Activated effector memory CD4-positive, alpha-beta T cell treated with anti-CD3 and anti-CD28 coated beads, Interleukin-2, amount 50 U/mL, for 16 hours (primary cell): ENCODE measurements around the gene PRDM7.
"Not testable (repeated sequence)": the region's sequence is repeated elsewhere in the genome, so short reads cannot be mapped to it uniquely, and the experiment has no call there.

Source experiments
- DNase-seq: peaks from one replicate; pipeline ENCODE4 v3.0.0-alpha.2; 2020

PRDM7 gene

DNA sequence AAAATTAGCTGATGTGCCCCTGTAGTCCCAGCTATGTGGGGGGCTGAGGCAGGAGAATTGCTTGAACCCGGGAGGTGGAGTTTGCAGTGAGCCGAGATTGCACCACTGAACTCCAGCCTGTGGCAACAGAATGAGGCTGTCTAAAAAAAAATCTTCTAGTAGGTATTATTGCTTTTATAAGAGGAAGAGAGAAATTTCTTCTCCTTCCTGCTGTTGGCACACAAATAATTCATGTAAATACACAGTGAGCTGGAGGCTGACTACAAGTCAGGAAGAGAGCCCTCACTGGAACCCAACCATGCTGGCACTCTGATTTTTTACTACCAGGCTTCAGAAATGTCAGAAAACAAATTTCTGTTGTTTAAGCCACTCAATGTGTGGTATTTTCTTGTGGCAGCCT is 6.7 kb downstream of the PRDM7 start:
- no peak for DNase-seq

DNA sequence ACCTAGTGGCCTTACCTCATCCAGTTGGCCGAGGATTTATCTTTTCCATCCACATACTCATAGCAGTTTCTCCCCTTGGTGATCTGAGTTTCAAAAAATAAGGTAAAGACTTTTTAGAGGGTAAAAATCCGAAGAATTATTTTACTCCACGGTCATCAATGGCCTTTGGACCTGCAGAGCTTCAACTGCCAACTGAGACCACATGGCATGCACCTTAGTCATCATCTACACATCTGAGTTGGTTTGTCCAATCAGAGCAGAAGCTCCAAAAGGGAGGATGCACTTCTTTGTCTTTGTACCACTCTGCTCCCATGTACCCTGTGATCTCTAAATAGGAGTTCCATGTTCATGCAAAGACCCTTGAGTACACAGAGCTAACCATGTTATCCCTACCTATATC is 15.7 kb downstream of the PRDM7 start:
- no peak for DNase-seq

DNA sequence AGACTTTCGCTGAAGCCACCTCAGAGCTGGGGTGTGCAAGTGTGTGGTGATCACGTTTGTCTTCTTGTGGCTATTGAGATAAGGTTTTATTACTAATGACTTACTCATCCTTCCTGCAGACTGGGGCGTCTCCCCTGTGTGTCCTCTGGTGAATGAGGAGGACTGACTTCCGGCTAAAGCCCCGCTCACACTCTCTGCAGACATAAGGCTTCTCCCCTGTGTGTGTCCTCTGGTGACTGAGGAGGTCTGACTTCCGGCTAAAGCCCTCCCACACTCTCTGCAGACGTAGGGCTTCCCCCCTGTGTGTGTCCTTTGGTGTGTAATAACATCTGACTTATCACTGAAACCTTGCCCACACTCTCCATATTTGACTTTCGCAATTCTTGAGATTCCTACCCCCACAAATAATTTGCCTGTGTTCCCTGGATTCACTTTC is 19.4 kb downstream of the PRDM7 start:
- peak; percentile 71 for DNase-seq

DNA sequence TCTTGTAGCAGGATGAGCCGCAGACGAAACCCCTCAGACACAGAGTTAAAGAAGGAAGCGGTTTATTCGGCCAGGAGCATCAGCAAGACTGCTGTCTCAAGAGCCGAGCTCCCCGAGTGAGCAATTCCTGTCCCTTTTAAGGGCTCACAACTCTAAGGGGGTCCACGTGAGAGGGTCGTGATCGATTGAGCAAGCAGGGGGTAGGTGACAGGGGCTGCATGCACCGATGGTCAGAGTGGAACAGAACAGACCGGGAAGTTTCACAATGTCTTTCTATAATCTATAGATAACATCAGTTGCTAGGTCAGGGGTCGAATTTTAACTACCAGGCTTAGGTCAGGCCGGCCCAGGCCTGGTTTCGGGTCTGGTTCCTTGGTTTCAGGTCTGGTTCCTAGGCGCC is 20.6 kb downstream of the PRDM7 start:
- not testable (repeated sequence) for DNase-seq

DNA sequence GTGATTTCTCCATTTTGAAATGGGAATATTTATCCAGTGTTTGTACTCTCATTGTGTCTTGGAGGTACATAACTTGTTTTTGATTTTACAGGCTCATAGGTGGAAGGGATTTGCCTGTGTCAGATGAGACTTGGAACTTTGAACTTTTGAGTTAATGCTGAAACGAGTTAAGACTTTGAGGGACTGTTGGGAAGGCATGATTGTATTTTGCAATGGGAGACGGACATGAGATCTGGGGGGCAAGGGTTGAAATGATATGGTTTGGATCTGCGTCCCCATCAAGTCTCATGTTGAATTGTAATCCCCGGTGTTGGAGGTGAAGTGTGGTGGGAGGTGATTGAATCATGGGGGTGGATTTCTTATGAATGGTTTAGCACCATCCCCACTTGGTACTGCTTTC is 21.8 kb downstream of the PRDM7 start:
- DNase-seq: no peak

DNA sequence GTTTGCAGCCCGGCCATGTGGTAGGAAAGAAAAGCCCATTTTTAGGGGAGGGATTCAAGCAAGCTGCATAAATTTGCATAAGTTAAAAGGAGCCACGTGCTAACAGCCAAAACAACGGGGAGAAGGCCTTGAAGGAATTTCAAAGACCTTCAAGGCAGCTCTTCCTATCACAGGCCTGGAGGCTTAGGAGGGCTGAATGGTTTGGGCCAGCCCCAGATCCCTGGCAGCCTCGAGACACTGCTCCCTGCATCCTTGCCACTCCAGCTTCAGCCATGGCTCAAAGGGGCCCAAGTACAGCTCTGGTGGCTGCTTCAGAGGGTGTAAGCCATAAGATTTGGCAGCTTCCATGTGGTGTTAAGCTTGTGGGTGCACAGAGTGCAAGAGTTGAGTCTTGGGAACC is 22.6 kb downstream of the PRDM7 start:
- DNase-seq: no peak

DNA sequence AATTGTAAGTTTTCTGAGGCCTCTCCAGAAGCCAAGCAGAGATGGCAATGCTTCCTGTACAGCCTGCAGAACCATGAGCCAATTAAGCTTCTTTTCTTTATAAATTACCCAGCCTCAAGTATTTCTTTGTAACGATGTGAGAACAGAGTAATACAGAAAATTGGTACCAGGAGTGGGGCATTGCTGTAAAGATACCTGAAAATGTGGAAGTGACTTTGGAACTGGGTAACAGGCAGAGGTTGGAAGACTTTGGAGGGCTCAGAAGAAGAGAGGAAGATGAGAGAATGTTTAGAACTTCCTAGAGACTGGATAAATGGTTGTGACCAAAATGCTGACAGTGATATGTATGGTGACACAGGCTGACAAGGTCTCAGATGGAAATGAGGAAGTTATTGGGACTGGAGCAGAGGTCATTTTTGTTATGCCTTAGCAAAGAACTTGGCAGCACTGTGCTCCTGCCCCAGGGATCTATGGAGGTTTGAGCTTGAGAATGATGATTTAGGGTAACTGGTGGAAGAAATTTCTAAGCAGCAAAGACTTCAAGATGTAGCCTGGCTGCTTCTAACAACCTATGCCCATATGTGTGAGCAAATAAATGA is 23.1 kb downstream of the PRDM7 start:
- DNase-seq: no peak

DNA sequence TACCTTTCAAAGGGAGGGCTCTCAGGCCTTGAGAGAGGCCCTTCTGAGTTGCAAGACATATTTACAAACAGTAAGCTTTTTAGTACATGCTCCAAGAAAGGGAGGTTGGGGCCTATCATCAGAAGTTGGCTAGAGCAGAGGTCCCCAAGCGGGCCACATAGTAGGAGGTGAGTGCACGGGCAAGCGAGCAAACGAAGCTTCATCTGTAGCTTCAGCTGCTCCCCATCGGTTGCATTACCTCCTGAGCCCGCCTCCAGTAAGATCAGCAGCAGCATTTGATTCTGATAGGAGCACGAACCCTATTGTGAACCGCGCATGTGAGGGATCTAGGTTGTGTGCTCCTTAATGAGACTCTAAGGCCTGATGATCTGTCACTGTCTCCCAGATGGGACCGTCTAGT is 26.2 kb downstream of the PRDM7 start:
- no peak for DNase-seq

DNA sequence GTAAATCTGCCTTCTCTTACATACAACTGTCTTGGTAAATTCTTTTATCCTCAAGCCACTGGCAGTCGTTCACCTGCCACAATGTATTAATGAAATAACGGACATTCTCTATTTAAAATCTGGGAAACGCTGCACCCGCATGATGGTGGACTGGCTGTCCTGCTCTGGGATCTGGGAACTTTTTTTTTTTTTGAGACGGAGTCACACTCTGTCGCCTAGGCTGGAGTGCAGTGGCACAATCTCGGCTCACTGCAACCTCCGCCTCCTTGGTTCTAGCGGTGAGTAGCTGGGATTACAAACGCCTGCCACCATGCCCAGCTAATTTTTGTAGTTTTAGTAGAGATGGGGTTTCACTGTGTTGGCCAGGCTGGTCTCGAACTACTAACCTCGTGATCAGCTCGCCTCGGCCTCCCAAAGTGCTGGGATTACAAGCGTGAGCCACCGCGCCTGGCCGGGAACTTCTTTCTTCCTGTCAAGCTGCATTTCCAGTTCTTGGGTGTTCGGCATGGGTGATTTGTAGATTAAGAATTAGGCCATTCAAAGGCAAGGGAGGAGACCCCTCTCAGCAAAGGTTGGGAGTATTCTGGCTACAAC is 28.3 kb downstream of the PRDM7 start:
- DNase-seq: no peak

DNA sequence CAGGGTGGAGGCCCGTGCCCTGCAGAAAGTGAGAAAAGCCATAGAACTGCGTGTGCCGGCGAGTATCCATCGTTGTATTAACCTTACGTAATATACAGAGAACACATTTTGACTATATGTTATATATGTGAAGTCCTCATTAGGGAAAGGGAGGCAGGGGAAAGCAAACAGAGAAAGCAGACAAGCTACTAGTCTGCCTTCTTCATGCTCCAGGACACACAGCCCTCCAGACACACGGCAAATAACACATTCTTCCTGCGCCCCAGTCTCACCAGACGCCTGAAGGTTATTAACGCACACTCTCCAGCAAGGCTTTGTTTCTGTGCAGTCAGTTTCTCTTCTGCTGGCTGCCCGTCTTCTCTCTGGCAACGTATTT is 28.8 kb downstream of the PRDM7 start:
- DNase-seq: no peak

DNA sequence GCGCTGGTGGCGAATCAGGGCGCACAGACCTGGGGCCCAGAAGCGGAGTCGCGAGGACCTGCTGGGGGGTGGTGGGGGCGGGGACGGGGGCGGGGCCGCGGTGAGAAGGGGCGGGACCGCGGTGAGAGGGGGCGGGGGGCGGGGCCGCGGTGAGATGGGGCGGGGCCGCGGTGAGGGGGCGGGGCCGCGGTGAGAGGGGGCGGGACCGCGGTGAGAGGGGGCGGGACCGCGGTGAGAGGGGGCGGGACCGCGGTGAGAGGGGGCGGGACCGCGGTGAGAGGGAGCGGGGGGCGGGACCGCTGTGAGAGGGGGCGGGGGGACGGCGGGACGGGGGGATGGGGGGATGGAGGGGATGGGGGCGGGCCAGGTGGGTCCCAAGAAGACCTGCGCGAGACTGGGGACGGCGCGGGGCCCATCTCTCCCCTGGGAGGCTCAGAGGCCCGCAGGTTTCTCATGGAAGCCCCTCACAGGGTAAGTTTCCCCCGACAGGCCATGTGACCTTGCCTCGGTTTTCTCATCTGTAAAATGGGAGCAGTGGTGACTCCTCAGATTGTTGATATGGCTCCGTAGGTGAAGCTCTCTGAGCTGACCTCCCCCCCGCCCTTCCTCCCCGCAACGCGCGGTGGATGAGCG is 29.3 kb downstream of the PRDM7 start:
- DNase-seq: no peak

DNA sequence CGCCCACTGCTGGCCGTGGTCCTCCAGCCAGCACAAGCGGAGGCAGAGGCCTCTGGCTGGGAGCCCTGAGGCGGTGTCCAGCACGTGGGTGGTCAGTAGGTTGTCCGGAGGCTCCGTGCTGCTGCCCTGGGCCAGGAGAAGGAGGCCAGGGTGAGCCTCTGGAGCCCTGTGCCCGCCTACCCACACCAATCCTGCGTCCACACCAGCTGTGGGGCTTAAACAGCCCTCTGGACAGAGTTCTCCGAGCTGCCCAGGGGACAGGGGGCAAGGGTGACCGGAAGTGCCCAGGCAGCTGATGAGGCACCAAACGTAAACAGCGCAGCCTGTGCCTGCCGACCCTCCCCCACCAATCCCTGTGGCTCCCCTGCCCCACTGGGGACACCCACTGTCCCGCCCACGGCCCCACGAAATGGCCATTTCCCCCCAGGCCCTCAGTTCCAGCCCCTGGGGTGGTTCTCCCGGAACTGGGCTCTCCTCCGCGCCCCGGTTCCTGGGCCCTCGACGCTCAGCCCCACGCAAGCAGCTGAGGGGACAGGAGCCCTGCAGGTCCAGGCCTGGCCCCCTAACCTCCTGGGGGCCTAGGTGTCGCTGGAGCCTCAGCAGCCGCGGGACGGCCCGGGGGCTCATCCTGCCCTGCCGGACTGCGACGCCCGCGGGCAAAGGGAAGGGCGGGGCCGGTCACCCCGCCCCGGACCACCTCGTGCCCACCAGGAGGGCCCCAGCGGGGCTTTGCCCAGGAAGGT is 30.0 kb downstream of the PRDM7 start:
- DNase-seq: no peak

DNA sequence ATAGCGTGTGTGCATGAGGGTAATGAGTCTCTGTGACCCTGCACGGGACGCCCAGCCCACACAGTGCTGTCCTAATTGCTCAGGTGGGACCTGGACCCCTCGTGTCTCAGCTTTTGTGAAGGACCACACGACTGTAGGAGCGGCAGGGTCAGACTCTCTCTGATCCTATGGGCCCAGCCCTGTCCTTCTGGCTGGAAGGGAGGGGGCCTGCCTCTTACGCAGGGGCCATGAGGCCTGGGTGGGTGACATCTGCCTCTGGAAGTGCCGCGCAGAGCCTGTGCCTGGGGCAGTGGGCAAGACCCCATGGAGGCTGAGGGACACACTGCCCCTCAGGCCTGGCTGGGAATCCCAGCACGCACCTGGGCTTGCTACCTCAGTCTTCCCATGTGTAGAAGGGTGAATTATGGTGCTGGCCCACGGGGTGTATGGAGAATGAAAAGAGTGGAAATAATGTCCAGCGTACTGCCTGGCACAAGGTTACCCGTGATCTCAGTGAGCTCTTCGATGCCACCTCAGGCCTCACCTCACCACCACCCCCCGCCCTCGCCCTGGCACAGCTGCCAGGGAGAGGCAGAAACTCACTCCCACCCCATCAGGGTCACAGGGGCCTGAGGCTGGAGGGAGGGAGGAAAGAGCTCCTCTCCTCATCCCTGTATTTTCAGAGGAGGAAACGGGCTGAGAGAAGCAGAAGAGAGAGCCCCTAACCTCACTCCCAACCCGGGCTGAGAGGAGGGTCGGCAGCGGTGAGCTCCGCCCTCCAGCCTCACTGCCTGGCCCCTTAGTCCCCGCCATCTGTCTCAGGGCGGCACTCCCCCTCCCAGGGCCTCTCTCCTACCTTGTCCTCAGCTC is 30.8 kb downstream of the PRDM7 start:
- no peak for DNase-seq

DNA sequence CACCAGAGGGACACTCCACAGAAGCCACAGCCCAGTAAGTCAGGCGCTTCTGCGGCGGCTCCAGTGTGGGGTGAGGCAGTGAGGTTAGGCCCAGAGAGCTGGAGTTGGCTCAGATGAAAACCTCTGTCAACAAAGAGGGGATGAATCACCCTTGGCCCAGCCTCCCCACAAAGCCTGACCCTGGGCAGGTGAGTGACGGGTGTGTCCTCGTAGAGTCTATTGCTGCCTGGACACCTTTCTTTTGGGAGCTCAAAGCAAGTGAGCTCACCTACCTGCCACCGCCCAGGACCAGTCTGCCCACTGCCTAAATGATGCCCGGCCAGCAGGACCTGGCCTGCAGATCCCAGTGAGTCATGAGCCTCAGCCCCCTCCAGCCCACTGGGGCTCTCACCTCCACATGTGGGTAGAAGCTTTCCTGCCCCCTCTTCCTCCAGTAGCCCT is 33.0 kb downstream of the PRDM7 start:
- no peak for DNase-seq

DNA sequence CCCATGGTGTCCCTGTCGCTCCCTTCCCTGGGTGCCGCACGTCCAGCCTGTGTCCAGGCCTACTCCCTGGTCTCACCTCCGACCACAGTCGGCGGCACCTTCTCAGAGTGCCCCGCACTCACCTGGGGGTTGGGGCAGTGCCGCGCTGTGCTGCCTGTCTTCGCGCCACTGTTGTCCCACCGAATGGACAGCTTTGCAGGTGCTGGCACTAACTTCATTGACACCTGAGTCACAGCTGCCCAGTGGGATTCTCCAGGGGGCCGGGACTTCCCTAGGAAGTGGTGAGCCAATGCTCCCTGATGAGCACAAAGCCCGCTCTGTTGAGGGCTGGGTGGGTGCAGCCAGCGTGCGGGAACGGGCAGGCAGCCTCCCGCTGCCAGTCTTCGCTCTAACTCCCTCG is 33.6 kb downstream of the PRDM7 start:
- no peak for DNase-seq

DNA sequence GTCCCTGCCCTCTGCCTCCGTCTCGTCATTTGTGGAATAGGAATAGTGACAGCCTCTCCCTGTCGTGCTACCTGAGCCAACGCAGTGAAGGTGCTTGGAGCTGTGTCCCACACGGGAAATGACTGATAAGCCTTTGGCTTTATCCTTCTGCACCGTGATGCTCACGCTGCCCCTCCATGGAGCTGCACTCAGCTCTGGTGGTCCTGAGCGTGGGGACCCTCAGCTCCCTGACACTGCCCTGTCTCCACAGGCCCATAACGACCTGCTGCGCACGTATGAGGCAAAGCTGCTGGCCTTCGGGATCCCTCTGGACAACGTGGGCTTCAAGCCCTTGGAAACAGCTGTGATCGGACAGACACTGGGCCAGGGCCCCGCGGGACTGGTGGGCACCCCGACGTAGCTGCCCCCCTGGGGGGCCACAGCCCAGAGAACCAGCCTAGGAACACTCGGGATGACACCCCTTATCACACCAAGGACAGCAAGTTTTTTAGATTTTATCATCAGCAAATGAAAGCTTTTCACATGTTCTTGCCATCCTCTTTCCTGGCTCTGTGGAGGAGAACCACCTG is 34.1 kb downstream of the PRDM7 start:
- DNase-seq: no peak

DNA sequence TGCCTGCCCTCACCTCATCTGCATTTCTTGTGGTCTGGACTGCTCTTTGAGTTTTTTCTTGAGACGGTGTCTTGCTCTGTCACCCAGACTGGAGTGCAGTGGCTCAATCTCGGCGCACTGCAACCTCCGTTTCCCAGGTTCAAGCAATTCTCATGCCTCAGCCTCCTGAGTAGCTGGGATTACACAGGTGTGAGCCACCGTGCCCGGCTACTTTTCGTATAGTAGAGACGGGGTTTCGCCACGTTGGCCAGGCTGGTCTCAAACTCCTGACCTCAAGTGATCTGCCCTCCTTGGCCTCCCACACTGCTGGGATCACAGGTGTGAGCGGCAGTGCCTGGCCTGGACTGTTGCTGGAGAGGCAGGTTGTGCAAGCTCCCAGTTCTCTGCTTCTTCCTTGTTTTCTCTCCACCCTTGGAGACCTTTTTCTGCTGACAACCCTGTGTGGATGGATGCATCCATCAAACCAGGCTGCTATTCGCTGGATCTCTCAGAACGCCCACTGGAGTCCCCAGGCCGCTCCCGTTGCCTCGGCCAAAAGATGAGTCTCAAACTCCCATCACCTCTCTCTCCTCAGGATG is 35.1 kb downstream of the PRDM7 start:
- DNase-seq: no peak

DNA sequence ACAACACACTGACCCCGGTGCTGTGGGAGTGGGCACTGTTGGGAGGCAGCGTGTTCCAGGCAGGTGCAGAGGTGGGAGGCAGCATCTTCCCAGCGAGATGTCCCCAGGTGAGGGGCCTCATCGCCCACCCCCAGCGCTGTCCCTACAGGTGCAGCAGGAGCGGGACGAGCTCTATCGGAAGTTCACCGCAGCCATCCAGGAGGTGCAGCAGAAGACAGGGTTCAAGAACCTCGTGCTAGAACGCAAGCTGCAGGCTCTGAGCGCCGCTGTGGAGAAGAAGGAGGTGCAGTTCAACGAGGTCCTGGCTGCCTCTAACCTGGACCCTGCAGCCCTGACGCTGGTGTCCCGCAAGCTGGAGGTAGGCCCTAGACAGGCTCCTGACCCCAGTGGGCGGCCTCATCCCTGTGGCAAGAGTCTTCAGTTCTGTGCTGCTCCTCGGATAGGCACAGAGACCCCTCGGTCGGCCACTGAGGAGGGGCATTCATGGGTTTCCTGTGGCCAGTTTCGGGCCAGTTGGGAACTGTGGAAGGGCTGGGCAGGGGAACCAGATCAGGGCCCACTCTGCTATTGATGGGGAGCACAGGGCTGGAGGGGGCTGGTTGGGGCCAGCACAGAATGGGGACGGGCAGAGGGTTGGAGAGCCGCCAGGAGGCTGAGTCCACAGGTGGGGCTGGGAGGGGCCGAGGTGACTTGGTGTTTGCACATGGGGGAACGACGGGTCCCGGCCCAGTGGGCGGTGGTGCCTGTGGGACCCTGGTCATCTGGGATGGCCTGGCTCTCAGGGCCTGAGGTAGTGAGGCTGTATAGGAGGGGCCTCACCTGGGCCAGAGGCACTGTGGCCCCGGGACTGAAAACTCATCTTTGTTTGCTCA is 36.7 kb downstream of the PRDM7 start:
- no peak for DNase-seq

DNA sequence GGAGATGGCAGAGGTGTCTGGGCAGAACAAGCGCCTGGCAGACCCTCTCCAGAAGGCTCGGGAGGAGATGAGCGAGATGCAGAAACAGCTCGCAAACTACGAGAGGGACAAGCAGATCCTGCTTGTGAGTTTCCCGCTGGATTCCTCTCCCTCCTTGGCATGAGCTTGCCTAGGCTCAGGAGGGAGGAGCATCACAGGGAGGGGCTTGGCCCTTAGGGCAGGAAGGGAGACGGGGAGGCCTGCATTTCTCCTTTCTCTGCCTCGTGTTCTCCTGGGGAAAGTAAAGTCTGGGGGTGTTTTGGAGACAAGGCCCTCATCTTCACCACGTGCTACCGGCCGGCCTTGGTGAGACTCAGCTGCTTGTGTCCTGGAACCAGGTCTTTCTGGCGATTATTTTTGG is 39.9 kb downstream of the PRDM7 start:
- DNase-seq: no peak

DNA sequence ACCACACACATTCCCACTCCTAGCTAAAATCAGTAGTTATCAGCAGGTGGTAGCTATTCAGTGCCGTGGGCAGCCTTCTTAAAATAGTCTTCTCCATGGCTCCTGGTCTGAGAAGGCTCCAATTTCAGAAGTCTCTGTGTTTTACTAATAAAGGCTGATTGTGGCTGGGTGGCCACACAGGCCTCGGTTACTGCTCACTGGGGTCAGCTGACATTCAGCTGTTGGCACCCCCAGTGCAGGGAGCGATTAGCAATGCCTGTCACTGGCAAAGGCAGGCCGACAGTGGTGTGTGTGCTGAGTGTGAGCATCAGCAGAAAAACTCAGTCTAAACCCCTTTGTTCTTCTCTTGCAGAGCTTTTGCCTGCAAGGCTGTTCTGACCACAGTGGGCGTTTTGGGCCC is 41.2 kb downstream of the PRDM7 start:
- no peak for DNase-seq

DNA sequence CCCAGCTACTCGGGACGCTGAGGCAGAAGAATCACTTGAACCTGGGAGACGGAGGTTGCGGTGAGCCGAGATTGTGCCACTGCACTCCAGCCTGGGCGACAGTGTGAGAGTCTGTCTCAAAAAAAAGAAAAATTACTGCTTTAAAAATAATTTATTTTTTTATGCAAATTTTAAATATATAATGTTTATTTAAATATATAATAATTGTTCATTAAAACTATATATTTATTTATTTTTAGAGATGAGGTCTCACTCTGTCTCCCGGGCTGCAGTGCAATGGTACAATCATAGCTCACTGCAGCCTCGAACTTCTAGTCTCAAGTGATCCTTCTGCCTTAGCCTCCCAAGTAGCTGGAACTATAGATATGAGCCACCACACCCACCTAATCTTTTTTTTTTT is 42.6 kb downstream of the PRDM7 start:
- no peak for DNase-seq
